ENCODE results near the gene TIGD6. TPM values are rescaled to one million over a fixed set of nuclear protein-coding genes. Genes with fewer than 3 reads are reported as not detected.

The TIGD6 gene
- total RNA-seq, 2 donors from 2014 or later, result 2.6 to 3.1 TPM

DNA sequence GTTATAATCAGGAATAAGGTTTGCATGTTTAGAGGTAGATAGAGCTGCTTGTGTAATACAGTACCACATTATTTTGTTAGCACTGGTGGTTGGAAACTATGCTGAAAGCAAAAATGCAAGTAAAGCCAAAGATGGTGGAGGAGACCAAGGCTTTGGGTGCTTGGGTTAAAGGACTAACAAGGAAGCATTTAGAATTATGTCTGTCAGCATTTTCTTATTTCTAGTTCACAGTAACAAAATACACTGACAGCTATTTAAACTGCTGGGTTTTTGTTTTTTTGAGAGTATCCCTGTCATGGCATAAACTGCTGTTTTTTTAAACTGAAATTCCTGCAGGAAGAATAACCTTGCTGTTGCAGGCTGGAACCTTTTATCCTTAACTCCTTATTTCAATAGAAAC lies 6.6 kb upstream of the TIGD6 start:
- H3K27me3 Mint-ChIP-seq (ENCODE audit: low read depth), result no peaks in the 10 kb centered on the region
- peaks cover 18% of the 10 kb centered on the region for H3K4me1 Mint-ChIP-seq (ENCODE audit: low read depth)
- H3K9me3 Mint-ChIP-seq, result no peaks in the 10 kb centered on the region
- H3K27ac Mint-ChIP-seq, result no peak overlapping the region
- ATAC-seq (replicated peaks in 1 of 2) (no peak), DNase-seq (no peak)
- H3K36me3 Mint-ChIP-seq (ENCODE audit: insufficient read depth in 2 of 2), result peaks cover 5 to 21% of the 10 kb centered on the region in 2 donors
- H3K4me3 Mint-ChIP-seq, result no peak overlapping the region

DNA sequence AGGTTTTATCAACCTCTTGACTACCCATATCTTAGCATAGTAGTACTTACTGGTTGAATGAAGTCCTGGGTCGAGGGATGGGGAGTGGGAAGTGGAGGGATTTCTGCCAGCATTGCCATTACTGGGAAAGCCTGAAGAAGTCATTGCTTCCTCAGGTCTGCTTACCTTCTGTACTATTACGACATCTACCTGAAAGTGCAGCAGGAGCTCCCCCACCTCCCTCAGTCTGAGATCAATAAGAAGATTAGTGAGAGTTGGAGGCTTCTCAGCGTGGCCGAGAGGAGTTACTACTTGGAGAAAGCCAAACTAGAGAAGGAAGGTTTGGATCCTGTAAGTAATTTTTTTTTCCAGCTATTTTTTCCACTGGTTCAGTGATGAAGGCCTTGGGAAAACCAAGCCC lies 5.9 kb upstream of the TIGD6 start:
- peaks cover 23% of the 10 kb centered on the region for H3K4me1 Mint-ChIP-seq (ENCODE audit: low read depth)
- ATAC-seq (replicated peaks in 1 of 2), result no peak
- H3K27me3 Mint-ChIP-seq (ENCODE audit: low read depth), result no peaks in the 10 kb centered on the region
- H3K4me3 Mint-ChIP-seq, result no peak overlapping the region
- peaks cover 8 to 21% of the 10 kb centered on the region in 2 donors for H3K36me3 Mint-ChIP-seq (ENCODE audit: insufficient read depth in 2 of 2)
- no peak for DNase-seq
- H3K27ac Mint-ChIP-seq, result no peak overlapping the region
- H3K9me3 Mint-ChIP-seq, result no peaks in the 10 kb centered on the region

DNA sequence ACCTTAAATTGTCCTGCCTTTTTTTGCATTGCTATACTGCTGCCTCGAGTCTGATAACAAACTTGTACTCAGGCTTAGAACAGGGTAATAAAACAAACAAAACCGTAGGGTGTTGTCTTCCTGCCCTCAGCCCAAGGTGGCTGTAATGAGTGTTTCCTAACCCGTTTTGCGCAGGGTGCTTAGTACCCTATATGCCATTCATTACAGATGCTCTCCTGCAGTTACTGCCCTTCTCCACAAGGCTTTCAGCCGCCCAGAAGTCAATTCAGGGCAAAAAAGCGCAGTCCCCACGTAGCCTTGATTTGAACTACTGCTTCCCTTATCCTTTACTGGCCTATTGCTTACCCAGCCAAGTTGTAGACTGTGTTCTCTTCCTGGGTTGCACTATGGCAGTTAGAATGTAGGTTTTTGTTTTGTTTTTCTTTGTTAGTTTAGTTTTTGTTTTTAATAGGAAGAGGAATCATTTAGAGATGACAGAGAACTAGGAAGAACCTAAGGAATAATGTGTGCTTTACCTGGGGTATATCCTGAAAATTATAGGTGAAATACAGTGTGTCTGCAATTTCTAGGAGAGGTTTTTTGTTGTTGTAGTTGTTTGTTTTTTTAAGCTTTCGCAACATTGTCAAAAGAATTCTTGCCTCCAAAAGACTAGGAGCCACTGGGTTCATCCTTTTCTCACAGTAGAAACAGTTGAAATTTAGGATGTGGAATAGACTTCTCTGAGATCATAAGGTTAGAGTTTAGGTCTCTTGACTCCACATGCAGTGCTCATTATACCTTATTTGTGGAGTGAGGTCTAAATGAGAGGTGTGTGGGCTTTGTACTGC lies 1.4 kb upstream of the TIGD6 start:
- DNase-seq, result peak; percentile 67 to 71
- Mint-ChIP-seq H3K27ac (peak overlapping the region; percentile 97), H3K4me1 (ENCODE audit: low read depth) (peaks cover 41% of the 10 kb centered on the region), H3K9me3 (no peaks in the 10 kb centered on the region), H3K36me3 (ENCODE audit: insufficient read depth in 2 of 2) (peaks cover 10 to 15% of the 10 kb centered on the region in 2 donors), H3K27me3 (ENCODE audit: low read depth) (no peaks in the 10 kb centered on the region), H3K4me3 (peak overlapping the region; percentile 93)
- peak; percentile 72 to 76 for ATAC-seq (replicated peaks in 1 of 2)

DNA sequence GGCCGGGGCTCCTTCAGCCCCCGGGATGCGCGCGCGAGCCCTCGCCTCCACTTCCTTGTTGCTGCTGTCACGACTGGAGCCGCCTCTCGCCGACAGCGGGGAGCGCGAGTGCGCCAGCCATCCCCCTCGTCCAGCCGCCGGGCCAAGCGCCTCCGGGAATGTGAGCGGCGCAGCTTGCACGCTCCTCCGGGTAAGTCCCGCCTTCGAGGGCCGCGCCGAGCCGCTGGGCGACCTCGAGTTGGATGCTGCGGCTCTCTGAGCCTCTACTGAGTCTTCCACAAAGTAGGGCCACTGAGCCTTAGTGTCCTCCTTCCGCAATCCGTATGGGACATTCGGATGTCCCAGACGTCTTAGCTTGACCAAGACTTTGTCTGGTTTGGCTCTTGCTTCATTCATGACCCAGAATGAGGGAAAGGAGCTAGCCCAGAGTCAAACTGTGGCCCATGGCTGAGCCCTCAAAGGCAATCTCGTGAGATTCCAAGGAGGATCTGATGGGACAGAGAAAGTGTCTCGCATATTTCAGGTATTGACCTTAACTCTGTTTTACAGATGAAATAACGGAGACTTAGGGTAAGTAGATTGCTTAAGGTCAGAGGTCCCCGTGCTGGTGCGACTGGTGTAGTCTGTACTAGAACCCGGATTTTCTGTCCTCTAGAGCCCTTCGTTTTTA lies 671 bp upstream of the TIGD6 start:
- H3K4me3 Mint-ChIP-seq, result peak overlapping the region; percentile 93
- peaks cover 10 to 12% of the 10 kb centered on the region in 2 donors for H3K36me3 Mint-ChIP-seq (ENCODE audit: insufficient read depth in 2 of 2)
- H3K27me3 Mint-ChIP-seq (ENCODE audit: low read depth), result no peaks in the 10 kb centered on the region
- DNase-seq (peak; percentile 48 to 53), ATAC-seq (replicated peaks in 1 of 2) (peak; percentile 16 to 18)
- H3K4me1 Mint-ChIP-seq (ENCODE audit: low read depth), result peaks cover 41% of the 10 kb centered on the region
- H3K9me3 Mint-ChIP-seq, result no peaks in the 10 kb centered on the region
- peak overlapping the region; percentile 97 for H3K27ac Mint-ChIP-seq

DNA sequence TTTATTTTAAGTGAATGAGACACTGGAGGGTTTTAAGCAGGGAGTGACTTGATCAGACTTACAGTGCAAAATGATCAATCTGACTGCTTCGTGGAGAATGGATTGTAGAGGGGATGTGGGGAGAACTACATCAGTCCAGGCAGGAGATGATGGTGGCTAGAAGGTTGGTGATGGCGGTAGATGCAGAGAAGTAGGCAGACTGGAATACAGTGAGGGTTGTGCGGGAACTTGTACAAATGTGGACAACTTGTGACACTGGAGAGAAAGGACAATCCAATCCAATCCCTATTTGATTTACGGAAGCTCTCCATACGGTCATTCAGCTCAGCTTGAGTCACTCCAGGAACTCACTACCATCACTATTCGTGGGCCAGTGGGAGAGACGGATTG lies 593 bp downstream of the TIGD6 start:
- DNase-seq, result no peak
- Mint-ChIP-seq H3K27ac (peak overlapping the region; percentile 94), H3K36me3 (ENCODE audit: insufficient read depth in 2 of 2) (peaks cover 7 to 12% of the 10 kb centered on the region in 2 donors), H3K4me1 (ENCODE audit: low read depth) (peaks cover 39% of the 10 kb centered on the region), H3K9me3 (no peaks in the 10 kb centered on the region), H3K27me3 (ENCODE audit: low read depth) (no peaks in the 10 kb centered on the region), H3K4me3 (peak overlapping the region; percentile 93)
- ATAC-seq (replicated peaks in 1 of 2), result no peak

DNA sequence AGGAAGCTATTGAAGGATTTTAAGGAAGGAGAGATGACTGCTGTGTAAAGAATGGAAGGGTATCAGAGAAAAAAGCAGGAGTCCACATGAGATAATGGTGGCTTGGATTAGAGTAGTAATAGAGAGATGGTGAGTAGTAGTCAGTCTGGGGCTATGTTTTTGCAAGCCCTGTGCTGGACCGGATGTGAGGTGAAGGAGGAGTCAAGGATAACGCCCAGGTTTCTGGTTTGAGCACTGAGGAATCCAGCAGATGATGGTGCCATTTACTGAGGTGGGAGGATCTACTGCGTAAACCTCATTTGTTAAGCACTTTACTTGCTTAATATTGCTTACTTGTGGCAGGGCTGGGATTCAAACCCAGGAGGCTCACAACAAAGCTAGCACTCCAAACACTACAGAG lies 1.1 kb downstream of the TIGD6 start:
- Mint-ChIP-seq H3K36me3 (ENCODE audit: insufficient read depth in 2 of 2) (peaks cover 2 to 10% of the 10 kb centered on the region in 2 donors), H3K4me3 (peak overlapping the region; percentile 93), H3K27me3 (ENCODE audit: low read depth) (no peaks in the 10 kb centered on the region), H3K27ac (peak overlapping the region; percentile 94), H3K9me3 (no peaks in the 10 kb centered on the region), H3K4me1 (ENCODE audit: low read depth) (peaks cover 35% of the 10 kb centered on the region)
- ATAC-seq (replicated peaks in 1 of 2), result no peak
- DNase-seq, result no peak

DNA sequence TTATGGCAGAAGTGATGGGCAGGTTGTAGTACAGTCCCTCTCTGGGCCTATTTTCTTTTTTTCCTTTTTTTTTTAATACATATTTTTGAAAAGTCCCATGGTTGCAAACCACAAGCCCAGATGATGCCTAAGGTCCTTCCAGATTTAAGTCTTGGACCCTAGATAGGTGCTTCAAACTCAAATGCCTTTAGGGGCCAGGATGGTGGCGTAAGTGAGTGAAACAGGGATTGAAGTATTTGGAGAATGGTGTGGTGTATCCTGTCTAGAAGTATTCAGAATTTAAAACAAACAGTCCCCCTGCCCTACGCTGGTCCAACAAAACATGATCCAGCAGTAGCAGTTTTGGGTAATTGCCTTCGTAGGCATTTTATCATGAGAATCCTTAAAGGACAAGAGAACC lies 2.2 kb downstream of the TIGD6 start:
- H3K4me3 Mint-ChIP-seq, result no peak overlapping the region
- H3K27ac Mint-ChIP-seq, result peak overlapping the region; percentile 11
- H3K4me1 Mint-ChIP-seq (ENCODE audit: low read depth), result peaks cover 35% of the 10 kb centered on the region
- H3K27me3 Mint-ChIP-seq (ENCODE audit: low read depth), result no peaks in the 10 kb centered on the region
- H3K9me3 Mint-ChIP-seq, result no peaks in the 10 kb centered on the region
- no peak for ATAC-seq (replicated peaks in 1 of 2)
- DNase-seq, result no peak
- H3K36me3 Mint-ChIP-seq (ENCODE audit: insufficient read depth in 2 of 2), result peaks cover 2 to 10% of the 10 kb centered on the region in 2 donors

DNA sequence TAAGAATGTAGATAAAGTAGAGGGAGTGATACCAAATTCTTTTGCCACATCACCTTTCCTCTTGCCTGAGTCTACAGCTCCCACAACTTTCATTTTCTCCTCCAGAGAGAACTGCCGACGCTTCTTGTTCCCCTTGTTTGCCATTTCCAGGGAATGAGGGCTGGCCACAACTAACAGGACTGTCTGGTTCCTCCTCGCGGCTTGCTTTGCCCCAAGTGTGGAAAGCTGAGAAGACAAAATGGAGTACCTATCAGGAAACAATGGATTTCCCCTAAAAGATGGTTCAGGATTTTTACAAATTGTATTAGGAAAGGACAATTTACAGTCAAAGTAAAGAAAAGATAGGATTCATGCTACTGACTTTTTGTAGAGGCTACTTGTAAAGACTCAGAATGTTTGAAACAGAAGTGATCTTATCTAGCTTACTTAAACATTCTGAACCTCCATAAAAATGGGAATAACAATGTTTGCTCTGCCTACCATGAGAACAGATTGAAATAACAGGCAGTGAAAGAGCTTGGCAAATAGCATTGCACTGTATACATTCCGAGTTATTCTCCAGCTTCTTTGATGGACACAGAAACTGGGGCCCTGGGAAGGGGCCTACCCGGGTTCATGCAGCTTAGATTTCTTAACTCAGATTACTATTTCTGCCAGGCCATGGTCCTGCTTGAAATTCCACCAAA lies 4.1 kb downstream of the TIGD6 start:
- H3K4me1 Mint-ChIP-seq (ENCODE audit: low read depth), result peaks cover 18% of the 10 kb centered on the region
- H3K27ac Mint-ChIP-seq, result no peak overlapping the region
- H3K36me3 Mint-ChIP-seq (ENCODE audit: insufficient read depth in 2 of 2), result peaks cover 2 to 7% of the 10 kb centered on the region in 2 donors
- H3K27me3 Mint-ChIP-seq (ENCODE audit: low read depth), result no peaks in the 10 kb centered on the region
- no peak for ATAC-seq (replicated peaks in 1 of 2)
- no peak overlapping the region for H3K4me3 Mint-ChIP-seq
- no peak for DNase-seq
- H3K9me3 Mint-ChIP-seq, result no peaks in the 10 kb centered on the region

DNA sequence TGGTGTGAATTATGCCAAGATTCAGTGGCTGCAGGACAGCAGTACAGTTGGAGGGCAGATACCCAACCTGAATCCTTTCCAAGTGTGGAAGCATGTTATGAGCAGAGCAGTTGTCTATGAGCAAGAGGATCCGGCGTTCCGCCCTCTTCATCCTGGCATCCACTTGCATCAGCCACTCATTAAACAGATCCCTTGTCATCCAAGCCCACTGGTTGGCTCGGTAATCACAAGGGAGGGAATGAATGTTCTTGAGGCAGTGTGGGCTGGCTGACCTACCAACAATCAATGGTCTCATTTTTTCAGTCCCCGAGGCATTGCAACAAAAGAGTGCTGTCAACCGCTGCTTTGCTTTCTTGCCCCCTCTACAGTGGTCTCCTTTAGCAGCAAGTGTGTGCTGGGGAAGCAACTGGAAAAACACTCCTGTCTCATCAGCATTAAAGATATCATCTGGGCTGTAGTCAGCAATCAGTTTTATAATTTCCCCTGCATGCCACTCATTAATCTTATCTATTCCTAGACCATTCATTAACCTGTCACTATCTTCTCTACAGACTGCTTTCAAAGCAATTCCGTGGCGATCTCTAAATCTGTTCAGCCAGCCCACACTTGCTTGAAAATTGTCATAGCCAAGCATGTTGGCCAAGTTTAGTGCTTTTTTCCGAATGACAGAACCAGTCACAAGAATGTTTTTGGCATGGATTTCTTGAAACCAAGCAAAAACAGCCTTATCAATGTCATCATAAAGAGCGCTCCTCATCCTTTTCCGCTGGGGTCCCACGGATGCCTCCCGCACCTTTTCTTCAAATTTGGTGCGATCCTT lies 4.9 kb downstream of the TIGD6 start:
- Mint-ChIP-seq H3K4me3 (no peak overlapping the region), H3K9me3 (no peaks in the 10 kb centered on the region), H3K4me1 (ENCODE audit: low read depth) (peaks cover 20% of the 10 kb centered on the region), H3K27ac (no peak overlapping the region), H3K27me3 (ENCODE audit: low read depth) (no peaks in the 10 kb centered on the region), H3K36me3 (ENCODE audit: insufficient read depth in 2 of 2) (peaks cover 2 to 7% of the 10 kb centered on the region in 2 donors)
- no peak for DNase-seq
- ATAC-seq (replicated peaks in 1 of 2), result no peak

DNA sequence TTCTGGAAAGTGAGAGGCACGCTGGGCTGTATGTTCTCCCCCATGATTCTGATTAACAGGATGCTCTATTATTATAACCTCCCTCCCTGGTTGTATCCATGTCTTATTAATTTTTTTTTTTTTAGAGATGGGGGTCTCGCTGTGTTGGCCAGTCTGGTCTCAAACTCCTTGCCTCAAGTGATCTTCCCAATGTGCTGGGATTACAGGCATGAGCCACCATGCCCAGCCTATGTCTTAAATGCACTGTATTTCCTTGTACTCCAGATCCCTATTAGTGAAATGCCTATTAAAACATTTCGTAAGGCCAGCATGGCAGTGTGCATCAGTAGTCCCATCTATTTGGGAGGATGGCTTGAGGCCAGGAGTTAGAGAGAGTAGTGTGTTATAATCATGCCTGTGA lies 7.0 kb downstream of the TIGD6 start:
- H3K4me3 Mint-ChIP-seq, result no peak overlapping the region
- H3K4me1 Mint-ChIP-seq (ENCODE audit: low read depth), result peaks cover 5% of the 10 kb centered on the region
- ATAC-seq (replicated peaks in 1 of 2), result no peak
- no peak for DNase-seq
- H3K27ac Mint-ChIP-seq, result no peak overlapping the region
- H3K36me3 Mint-ChIP-seq (ENCODE audit: insufficient read depth in 2 of 2), result peaks cover 0 to 2% of the 10 kb centered on the region in 2 donors
- no peaks in the 10 kb centered on the region for H3K27me3 Mint-ChIP-seq (ENCODE audit: low read depth)
- no peaks in the 10 kb centered on the region for H3K9me3 Mint-ChIP-seq

DNA sequence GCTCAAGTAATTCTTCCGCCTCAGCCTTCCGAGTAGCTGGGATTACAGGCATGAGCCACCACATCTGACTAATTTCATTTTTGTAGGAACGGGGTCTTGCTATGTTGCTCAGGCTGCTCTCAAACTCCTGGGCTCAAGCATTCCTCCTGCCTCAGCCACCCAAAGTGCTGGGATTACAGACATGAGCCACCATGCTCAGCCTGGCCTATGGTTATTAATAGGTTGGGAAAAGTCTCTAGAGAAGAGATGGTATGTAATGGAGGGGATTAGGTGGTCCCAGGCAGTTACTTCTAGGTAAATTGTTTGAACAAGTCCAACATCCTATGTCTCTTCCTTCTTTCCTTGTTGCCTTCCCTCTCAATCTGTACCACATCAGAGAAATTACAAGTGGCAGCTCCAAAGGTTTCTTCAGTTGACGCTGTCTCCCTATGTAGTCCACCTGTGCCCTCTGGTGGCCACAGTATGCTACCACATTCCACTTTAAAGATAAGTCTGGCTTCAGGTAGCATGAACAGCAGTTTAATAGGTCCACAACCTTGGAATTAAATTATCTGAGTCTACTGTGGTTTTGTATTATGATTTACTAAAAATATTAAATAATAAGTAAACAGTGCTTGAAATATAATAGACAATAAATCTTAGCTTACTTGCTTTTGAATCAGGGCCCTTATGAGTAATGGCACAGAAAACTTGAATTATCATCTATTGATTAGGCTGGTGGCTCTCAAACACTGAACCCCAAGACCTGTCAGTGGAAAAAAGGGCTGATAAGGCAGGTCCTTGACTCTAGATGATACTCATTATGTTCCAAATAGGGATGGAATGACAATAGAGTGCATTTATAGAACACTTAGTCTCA lies 9.7 kb downstream of the TIGD6 start:
- Mint-ChIP-seq H3K36me3 (ENCODE audit: insufficient read depth in 2 of 2) (peaks cover 0 to under 1% of the 10 kb centered on the region in 2 donors), H3K27me3 (ENCODE audit: low read depth) (no peaks in the 10 kb centered on the region), H3K27ac (no peak overlapping the region), H3K4me1 (ENCODE audit: low read depth) (peaks cover 4% of the 10 kb centered on the region), H3K4me3 (no peak overlapping the region), H3K9me3 (no peaks in the 10 kb centered on the region)
- ATAC-seq (replicated peaks in 1 of 2) (peak; percentile 69 to 80), DNase-seq (peak; percentile 63 to 68)

DNA sequence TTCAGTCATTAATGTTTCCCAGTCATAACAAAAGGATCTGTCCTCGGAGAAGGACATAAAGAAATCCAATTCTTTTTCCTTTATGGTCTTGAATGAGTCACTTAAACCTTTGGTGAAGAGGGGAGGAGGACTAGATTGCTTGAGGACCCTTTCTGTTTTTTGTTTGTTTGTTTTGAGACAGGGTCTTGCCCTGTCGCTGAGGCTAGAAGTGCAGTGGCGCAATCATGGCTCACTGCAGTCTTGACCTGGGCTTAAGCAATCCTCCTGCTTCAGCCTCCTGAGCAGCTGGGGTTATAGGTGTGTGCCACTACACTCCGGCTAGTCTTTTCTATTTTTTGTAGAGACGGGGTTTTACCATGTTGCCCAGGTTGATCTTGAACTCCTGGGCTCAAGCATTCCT lies 12.3 kb downstream of the TIGD6 start:
- no peak overlapping the region for H3K4me3 Mint-ChIP-seq
- H3K27me3 Mint-ChIP-seq (ENCODE audit: low read depth), result no peaks in the 10 kb centered on the region
- H3K36me3 Mint-ChIP-seq (ENCODE audit: insufficient read depth in 2 of 2), result no peaks in the 10 kb centered on the region
- DNase-seq (no peak), ATAC-seq (replicated peaks in 1 of 2) (no peak)
- no peaks in the 10 kb centered on the region for H3K9me3 Mint-ChIP-seq
- H3K27ac Mint-ChIP-seq, result no peak overlapping the region
- H3K4me1 Mint-ChIP-seq (ENCODE audit: low read depth), result peaks cover 4% of the 10 kb centered on the region
